GM21515 (cell line): ENCODE data around the gene SPATA33.
"Not testable (repeated sequence)": the region's sequence is repeated elsewhere in the genome, so short reads cannot be mapped to it uniquely, and the experiment has no call there.

Experiments
- ATAC-seq: cut with Tn5 transposase; IDR thresholded peaks from one replicate; pipeline ENCODE4 v1.9.1; 2021; ENCODE audit not compliant: unreplicated experiment

Gene SPATA33

DNA sequence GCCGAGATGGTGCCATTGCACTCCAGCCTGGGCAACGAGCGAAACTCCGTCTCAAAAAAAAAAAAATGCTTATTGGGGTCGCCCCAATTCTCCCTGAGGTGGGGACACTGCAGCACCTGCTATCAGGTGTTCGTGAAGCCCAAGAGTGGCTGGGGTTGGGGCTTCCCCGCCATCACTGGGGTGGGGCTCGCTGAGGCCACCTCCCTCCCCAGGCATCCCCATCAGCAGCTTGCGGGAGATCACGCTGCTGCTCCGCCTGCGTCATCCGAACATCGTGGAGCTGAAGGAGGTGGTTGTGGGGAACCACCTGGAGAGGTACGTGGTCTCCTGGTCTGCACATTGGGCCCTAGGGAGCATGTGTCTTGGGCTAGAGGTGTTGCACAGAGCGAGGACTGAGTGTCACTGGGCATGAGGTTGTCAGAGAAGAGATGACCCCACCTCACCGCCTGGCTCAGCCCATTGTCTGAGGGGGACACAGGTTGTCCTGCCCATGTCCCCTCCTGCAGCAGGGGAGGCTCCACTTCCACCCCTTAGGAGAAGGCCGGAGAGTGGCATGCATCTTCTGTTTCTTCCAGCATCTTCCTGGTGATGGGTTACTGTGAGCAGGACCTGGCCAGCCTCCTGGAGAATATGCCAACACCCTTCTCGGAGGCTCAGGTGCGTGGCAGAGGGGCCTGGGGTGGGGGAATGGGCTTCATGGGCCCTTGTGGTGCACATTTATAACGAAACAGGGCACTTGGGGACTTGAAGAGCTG is 33.8 kb downstream of the SPATA33 start:
- no peak for ATAC-seq

DNA sequence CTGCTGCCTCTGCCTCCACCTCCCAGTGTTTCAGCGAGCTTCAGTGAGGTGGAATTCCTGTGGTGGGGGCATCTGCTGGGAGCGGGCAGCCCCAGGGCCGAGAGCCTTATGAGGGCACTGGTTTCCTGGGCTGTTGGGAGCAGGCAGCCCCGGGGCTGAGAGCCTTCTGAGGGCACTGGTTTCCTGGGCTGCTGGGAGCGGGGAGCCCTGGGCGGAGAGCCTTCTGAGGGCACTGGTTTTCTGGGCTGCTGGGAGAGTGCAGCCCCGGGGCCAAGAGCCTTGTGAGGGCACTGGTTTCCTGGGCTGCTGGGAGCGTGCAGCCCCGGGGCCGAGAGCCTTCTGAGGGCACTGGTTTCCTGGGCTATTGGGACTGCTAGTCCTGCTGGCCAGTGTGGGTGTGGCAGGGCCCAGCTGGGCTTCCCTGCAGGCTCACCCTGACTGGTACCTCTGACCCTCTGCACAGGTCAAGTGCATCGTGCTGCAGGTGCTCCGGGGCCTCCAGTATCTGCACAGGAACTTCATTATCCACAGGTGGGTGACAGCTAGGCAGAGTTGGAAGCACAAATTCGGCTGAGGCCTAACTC is 34.4 kb downstream of the SPATA33 start:
- ATAC-seq: no peak

DNA sequence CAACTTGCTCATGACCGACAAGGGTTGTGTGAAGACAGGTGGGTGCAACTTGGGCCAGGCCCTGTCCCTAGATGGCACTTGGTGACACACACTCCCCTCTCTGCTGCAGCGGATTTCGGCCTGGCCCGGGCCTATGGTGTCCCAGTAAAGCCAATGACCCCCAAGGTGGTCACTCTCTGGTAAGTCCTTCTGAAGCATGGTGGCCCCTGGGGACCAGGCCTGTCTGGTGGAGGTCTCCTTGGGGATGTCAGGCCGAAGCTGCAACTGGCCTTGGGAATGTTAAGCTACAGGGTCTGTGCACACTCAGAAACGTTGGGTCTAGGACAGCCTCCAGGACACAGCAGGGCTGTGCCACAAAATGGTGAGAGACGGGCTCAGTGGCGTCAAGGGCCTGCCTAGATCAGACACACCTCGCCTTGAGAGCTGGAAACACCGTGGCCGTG is 35.7 kb downstream of the SPATA33 start:
- ATAC-seq: no peak

DNA sequence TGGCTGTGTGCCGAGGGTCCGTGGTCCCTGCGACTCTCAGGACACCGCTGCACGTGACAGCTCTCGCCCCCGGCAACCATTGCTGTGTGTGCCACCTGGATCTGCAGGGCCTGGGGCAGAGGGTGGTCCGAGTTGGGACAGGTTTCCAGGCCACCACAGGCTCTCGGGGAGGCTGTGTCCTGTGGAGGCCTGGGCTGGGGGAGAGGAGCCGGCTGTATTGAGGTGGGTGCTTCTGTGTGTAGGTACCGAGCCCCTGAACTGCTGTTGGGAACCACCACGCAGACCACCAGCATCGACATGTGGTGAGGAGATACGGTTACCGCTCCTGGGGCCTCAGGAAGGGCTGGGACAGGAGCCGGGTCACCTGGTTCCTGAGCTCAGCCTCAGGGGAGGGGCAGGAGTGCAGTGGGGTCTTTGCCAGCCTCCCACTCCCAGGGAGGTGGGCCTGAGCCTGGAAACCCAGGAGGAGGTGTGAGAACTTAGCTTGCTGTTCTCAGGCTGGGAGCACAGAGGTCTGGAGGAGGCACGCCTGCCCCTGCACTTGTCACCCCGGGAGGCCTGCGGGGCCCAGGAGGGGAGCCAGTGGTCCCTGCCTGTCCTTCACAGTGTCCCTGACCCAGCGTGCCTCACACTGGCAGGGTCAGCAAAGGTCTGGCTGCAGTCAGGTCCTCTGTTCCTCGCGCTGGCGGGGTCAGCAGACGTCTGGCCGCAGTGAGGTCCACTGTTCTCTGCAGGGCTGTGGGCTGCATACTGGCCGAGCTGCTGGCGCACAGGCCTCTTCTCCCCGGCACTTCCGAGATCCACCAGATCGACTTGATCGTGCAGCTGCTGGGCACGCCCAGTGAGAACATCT is 36.5 kb downstream of the SPATA33 start:
- ATAC-seq: no peak

DNA sequence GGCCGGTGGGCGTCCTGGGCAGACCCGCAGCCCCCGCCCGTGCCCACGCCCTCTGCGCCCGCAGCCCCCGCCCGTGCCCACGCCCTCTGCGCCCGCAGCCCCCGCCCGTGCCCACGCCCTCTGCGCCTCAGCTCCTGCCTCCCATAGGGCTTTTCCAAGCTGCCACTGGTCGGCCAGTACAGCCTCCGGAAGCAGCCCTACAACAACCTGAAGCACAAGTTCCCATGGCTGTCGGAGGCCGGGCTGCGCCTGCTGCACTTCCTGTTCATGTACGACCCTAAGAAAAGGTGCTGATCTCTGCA is 37.1 kb downstream of the SPATA33 start:
- ATAC-seq: not testable (repeated sequence)

DNA sequence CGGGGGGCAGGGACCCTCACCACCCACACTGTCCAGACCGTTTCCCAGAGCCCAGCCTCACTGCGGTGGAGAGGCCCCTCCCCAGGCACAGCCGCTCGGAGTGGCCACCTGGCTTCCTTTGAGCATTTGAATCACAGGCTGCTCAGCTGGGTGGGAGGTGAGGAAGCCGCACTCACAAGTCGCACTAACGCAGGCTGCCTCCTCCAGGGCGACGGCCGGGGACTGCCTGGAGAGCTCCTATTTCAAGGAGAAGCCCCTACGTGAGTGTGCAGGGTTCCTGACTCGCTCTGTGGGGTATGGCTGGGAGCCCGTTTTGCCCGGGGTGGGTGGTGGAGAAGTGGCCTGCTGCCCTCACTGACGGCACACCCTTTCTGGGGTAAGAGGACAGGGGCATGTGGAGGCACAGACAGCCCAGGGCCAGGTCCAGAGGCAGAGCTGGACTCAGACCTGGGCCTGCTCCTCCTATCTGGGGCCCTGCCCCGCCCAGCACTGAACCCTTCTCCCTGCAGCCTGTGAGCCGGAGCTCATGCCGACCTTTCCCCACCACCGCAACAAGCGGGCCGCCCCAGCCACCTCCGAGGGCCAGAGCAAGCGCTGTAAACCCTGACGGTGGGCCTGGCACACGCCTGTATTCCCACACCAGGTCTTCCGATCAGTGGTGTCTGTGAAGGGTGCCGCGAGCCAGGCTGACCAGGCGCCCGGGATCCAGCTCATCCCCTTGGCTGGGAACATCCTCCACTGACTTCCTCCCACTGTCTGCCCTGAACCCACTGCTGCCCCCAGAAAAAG is 37.6 kb downstream of the SPATA33 start:
- no peak for ATAC-seq

DNA sequence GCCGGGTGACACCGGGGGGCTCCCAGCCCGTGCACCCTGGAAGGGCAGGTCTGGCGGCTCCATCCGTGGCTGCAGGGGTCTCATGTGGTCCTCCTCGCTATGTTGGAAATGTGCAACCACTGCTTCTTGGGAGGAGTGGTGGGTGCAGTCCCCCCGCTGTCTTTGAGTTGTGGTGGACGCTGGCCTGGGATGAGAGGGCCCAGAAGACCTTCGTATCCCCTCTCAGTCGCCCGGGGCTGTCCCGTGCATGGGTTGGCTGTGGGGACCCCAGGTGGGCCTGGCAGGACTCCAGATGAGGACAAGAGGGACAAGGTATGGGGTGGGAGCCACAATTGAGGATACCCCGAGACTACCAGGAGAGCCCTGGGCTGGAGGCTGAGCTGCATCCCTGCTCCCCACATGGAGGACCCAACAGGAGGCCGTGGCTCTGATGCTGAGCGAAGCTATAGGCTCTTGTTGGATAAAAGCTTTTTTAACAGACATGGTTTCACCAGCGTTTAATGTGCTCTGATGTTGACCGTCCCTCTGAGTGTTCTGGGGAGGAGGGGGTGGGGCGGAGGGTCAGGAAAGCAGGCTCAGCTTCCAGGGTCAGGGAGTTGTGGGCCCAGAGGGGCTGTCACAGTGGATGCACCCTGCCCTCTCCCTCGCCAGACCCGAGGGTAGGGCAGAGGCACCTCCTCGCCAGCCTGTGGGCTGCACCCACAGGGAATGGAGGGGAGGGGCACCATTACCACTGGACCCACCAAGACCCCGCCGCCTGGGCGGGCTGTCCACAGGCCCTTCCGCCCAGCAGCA is 38.4 kb downstream of the SPATA33 start:
- no peak for ATAC-seq

DNA sequence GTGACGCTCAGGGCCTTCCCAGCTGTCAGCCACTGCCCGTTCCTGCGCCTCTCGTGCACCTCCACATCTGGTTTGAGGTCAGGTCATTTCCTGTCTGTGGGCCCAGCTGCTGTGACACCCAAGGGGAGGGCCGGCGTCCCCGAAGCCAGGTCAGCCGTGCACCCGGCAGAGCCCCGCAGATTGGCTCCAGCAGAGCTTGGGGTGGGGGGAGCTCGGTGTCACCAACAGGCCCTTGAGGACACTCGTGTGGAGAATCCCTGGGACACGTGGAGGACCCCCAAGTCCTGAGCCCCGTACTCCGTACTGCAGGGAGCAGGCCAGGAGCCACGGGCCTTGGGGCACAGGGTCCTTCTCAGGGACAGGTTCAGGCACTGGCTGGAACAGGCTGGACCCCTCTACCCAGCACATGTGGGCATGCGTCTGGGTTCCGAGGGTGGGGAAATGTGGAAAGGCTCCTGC is 39.1 kb downstream of the SPATA33 start:
- ATAC-seq: no peak

DNA sequence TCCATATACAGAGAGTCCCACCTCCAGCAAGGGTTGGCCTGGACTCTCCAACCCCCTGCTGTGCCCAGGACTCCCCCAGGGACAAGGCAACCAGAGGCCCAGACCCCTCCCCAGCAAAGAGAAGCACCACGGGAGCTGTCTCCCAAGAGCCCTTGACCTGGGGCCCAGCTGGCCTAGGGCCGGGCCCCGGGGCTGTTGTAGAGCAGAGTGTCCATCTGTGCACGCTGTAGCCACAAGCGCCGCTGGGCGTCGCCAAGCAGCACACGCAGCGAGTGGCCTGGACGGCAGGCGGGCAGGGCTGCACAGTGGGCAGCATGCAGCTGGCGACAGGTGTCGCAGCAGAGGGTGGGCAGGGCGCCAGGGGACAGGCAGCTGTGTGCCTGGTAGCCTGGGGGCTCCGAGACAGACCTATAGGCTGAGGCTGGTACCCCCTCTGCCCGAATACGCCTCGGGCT is 39.6 kb downstream of the SPATA33 start:
- ATAC-seq: no peak

DNA sequence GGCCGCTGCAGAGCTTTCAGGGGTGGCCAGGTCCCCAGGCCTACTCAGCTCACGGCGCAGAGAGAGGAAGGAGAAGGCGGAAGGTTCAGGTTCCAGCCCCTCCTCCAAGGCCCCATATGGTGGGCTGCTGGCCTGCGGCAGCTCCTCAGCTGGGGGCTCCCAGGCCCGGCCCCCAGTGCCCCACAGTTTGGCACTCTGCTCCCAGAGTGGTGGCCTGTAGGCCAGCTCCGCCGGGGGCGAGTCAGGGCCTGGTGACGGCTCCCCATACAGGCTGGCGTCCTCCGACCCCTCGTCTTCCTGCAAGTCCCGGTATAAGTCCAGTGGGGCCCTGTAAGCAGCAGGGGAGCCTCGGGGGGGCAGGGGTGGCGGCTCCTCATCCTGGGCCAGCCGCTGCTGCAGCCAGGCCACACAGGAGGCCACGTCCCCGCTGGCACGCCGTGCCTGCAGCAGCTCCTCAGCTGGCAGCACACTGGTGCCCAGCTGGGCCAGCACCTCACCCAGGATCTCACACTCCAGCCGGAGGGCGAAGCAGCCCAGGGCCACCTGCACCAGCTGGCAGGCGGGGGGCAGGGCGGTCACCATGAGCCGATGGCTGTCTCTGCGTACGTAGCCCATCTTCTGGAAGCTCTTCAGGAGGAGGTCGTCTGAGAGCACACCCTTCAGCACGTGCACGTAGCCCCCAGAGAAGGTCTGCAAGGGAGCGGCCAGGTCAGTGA is 40.1 kb downstream of the SPATA33 start:
- ATAC-seq: no peak

DNA sequence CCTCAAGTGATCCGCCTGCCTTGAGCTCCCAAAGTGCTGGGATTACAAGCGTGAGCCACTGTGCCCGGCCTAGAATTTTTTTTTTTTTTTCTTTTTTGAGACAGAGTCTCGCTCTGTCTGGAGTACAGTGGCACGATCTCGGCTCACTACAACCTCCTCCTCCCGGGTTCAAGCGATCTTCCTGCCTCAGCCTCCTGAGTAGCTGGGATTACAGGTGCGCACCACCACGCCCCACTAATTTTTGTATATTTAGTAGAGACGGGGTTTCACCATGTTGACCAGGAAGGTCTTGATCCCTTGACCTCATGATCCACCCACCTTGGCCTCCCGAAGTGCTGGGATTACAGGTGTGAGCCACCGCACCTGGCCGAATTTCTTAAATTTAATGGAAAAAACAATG is 41.1 kb downstream of the SPATA33 start:
- not testable (repeated sequence) for ATAC-seq

DNA sequence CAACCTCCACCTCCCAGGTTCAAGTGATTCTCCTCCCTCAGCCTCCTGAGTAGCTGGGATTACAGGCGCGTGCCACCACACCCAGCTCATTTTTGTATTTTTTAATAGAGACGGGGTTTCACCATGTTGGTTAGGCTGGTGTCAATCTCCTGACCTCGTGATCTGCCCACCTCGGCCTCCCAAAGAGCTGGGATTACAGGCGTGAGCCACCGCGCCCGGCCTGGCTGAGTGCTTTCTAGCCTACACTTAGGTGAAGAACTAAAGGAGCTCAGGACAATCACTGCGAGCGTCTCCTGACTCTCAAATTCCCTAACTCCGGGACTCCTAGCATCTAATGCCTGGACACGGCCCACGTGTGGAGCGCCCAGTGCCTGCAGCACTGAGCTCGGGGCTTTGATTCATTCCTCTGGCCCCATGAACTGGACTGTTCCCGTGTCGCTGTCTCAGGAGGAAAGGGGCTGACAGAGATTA is 42.0 kb downstream of the SPATA33 start:
- ATAC-seq: not testable (repeated sequence)

DNA sequence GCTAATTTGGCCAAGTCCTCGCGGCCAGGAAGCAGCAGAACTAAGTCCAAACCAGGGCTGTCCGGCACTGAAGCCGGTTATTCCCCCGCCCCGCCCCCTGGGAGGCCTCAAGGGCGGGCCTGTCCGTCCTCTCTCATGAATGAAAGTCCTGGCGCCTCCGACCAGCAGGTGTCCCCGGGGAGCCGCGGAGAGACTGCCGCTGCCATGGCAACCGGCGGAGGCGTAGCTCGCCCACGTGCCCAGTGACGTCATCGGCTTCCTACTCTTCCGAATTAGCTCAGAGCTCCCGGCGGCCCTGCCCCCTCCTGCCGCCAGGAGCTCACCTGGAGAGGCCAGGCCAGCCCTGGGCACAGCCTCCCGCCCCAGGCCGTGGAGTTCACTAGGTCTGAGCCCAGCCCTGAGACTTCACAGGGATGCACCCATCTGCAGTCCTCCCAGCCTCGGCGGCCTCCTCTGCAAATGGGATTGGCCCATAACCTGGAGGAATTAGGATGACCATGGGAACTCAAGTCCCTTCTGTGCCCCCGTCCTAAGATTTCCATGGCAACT is 42.5 kb downstream of the SPATA33 start:
- ATAC-seq: peak; percentile 39

DNA sequence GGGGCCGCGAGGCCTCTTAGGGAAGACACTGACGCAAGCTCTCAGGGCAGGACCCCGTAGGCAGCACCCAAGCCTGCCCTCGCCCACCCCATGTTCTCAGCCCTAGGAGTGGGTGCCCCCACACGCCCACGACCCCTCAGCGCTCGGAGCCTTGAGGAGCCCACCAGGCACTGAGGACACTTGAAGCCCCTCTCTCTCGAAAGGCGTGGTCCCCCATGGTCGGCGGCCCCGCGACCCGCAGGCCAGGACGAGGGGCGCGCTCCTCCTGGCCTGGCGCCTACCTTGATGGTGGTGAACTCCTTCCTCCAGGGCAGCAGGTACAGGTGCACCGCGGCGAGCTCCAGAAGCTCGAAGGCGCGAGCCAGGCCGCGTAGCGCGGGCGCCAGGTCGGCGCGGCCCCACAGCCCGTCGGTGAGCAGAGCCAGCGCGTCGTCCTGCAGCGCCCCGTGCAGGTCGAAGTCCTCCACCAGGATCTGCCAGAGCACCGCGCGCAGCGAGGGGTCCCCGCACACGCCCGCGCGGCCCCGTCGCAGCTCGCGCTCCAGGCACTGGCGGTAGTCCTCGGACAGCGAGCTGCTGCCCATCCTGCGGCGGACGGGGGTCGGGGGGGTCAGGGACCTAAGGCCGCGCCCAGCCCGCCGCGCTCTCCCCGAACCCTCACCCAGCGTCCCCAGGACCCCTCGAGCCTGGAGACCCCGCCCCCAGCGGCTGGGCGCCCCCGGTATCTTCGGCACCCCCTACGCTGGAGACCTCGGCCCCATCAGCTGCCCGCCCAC is 43.2 kb downstream of the SPATA33 start:
- peak; percentile 6 for ATAC-seq

DNA sequence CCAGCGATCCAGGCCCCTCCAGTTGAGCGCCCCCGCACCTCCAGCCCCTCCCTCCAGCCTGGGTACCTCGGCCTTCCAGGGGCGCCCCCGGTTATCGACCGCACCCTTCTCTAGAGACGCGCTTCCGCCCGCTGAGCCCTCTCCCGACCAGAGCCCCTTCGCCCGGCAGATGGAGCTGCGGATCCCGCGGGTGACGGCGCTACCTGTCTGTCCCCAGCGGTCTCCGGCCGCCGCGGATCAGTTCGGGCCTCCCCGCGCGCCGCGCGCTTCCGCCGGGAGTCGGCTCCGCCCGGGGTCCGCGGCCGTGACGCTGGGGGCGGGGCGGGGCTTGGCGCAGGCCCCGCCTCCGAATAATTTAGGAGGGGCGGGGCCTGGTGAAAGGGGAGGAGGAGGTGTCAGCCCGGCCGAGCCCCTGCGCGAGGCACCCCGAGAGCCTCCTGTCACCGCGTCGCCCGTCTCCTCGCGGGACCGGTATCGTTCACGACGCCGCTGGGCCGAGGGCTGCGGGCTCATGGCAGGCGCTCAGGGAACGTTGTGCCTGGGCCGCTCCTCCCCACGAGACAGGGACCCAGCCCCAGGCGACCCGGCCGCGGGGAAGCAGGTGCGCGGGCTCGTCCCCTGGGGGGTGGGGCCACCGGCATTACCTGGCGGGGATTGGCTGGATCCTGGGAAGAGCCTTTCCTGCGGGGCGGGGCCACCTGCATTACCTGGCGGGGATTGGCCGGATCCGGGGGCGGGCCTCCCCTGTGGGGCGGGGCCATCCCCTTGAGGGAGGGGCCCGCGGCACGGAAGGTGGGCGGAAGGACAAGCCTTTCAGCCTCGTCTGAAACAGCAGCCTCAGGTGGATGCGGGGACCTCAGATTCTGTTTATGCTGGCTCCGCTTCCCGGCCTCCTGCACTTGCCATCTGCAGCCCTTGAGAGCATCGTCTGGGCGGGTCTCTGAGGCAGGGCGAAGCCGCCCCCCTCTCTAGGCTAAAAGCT is 44.1 kb downstream of the SPATA33 start, which contains the start of gene SPATA2L:
Gene SPATA2L, minus strand, starts transcription at position 281 of the 982 bp plus-strand sequence. CDS start 473 bp downstream, outside the sequence.
- ATAC-seq: peak; percentile 60

DNA sequence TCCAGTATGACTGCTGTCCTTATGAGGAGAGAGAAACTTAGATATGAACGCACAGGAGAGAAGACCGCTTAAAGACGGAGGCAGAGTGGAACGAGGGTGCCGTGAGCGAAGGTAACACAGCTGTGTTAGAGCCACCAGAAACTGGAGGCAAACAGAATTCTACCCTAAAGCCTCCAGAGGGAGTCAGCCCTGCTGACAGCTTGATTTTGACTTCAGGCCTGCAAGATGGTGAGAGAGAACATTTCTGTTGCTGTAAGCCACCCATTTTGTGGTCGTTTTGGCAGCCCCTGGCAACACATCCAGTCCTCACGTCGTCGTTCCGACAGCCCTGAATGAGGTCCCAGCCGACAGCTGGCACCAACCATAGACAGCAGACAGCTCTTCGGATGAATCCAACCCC is 46.6 kb downstream of the SPATA33 start:
- no peak for ATAC-seq

DNA sequence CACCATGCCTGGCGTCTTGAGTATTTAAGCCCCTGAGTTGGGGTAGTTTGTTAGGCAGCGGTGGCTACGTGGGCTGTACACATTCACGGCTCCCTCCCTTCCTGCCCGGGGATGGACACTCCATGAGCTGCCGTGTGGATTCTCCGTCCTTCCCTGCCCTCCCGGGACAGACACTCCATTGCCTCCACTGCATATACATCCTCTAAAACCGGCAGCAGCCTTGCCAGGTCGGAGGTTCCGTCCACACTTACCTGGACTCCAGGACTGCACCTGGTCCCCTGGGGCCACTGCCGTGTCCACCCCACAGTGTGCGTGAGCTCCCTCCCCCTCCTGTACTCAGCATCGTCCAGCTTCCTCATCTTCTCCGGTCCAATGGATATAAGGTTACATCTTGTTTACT is 47.4 kb downstream of the SPATA33 start:
- ATAC-seq: no peak
